ENCODE data around the gene MCL1.

- TF ChIP-seq POLR2A (IDR thresholded peaks at IDR 0.05): no peak
- TF ChIP-seq CTCF (IDR thresholded peaks at IDR 0.05): no peak
These were observed 50.4 kb downstream of the MCL1 start for GRCh38 chr1:150529017-150529416.
